ENCODE measurements around the gene ELAVL1.

The ELAVL1 gene

GRCh38 chr19:8021374-8021773 is 15.9 kb upstream of the ELAVL1 start:
- DNase-seq (ENCODE audit: low read depth, low spot score), result no peak

GRCh38 chr19:8020681-8021080 is 15.2 kb upstream of the ELAVL1 start:
- DNase-seq (ENCODE audit: low read depth, low spot score), result no peak

GRCh38 chr19:8017808-8018207 is 12.4 kb upstream of the ELAVL1 start:
- DNase-seq (ENCODE audit: low read depth, low spot score), result no peak

DNA sequence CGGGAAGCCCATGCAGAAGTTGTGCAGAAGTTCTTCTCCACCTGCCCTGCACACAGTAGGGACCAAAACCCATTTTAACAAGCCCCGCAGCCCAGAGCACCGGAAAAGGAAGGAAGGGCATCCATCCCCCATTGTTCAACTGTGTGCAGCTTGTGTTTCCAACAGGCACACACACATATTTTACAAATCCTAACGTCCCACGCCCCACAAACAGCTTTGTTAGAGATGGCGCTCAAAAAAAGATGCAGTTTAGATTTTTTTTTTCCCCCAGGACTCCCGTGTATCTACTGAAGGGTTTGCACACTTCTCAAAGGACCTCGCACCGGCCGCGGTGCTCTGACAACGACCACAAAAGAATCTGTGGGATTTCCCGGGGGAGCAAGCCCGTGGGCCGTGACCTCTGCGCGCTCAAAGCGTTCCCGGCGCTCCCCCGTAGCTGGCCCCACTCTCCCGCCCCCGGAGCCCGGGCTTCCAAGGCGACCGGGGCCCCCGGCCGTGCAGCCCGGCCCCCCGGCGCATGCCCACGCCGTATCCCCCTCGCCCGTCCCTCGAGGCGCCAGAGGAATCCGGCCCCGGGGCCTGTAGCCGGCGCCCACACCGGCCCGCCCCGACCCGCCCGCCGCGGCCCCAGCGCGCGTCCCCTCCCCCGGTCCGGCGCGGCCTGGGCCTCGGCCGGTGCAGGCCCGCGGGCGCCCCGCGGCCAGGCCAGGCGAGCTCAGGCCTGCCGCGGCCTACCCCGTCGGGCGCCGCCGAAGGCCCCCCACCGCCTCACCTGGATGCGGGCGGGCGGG is 523 bp downstream of the ELAVL1 start:
- DNase-seq (ENCODE audit: low read depth, low spot score), result no peak

DNA sequence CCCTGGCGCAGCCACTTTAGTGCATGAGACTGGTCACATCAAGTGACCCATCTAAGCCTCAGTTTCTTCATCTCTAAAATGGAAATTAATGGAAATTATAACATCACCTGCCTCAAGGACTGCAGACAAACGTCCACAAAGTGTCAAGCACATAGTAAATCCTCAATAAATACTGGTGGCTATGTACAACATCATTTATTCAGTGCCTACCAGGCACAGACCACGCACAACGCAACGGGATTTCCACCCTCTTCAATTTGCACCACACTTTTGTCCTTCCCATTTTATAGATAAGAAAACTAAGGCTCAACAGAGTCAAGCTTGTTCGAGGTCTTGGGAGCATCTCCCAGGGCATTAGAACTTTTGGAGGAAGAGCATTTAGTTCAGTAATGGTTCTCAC is 1.4 kb downstream of the ELAVL1 start:
- no peak for DNase-seq (ENCODE audit: low read depth, low spot score)

GRCh38 chr19:8001995-8002849 is 3.2 kb downstream of the ELAVL1 start:
- DNase-seq (ENCODE audit: low read depth, low spot score), result peak; percentile 17

- DNase-seq (ENCODE audit: low read depth, low spot score), result no peak
Observed at GRCh38 chr19:8001651-8001994, 3.8 kb downstream of the ELAVL1 start.

DNA sequence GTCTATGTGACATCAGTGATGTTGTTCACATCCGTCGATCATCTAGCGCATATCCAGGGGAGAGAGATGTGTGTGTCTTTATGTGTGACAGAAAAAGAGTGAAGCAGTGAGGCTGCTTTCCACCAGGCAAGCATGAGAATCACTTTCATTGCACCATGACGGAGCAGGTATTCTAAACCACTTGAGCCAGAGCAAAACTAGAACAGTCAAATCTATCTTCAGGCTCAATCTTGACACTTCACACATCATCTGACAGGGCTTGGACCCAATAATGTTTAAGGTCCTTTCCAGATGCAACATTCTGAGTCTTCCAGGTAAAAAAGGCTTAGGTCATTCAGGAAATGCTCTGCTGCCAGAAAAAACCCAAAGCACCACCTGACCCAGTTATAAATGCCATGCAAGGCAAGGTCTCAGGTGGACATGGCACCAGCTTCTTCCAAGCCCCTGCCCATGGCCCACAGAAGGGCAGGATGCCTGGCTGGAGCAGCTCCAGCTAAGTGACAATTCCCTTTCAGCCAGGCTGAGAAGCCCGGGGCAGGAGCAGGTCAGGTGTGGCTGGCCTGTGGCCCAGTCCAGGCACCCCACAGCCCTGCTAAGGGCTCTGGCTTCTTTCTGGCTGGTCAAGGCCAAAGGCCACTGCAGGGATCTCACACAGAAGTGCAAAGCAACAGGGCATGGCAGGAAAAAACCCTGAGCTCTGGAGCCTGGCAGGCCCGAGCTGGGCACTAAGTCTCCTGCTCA is 5.0 kb downstream of the ELAVL1 start:
- DNase-seq (ENCODE audit: low read depth, low spot score), result no peak

DNA sequence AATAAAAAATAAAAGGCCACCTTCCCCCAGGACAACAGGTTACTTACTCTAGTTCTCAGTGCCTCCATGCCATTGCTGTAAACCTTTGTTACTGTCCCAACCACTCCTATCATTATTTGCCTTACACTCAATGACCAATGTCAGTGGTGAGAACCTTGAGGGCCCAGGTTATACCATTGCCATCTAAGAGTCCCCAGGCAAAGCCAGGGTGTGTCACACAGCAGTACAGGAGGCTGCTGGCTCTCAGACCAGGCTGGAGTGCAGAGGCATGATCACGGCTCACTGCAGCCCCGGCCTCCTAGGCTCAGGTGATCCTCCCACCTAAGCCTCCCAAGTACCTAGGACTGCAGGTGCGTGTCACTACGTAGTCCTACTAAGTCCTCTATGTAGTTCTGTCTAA is 6.1 kb downstream of the ELAVL1 start:
- no peak for DNase-seq (ENCODE audit: low read depth, low spot score)

- DNase-seq (ENCODE audit: low read depth, low spot score), result no peak
Observed at GRCh38 chr19:7997809-7998480, 7.5 kb downstream of the ELAVL1 start.

DNA sequence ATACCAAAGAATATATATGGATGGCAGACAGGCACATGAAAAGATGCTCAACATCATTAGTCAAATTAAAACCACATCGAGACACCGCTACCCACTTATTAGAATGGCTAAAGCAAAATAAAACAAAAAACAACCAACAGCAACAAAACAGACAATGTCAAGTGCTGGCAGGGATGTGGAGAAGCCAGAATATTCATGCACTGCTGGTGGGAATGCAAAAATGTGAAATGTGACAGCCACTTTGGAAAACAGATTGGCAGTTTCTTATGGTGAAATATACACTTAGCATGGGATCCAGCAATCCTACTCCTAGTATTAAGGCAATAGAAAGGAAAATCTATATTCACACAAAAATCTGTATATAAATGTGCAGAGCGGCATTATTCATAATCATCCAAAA is 8.6 kb downstream of the ELAVL1 start:
- DNase-seq (ENCODE audit: low read depth, low spot score), result no peak

GRCh38 chr19:7995810-7996158 is 9.7 kb downstream of the ELAVL1 start:
- DNase-seq (ENCODE audit: low read depth, low spot score), result no peak

DNA sequence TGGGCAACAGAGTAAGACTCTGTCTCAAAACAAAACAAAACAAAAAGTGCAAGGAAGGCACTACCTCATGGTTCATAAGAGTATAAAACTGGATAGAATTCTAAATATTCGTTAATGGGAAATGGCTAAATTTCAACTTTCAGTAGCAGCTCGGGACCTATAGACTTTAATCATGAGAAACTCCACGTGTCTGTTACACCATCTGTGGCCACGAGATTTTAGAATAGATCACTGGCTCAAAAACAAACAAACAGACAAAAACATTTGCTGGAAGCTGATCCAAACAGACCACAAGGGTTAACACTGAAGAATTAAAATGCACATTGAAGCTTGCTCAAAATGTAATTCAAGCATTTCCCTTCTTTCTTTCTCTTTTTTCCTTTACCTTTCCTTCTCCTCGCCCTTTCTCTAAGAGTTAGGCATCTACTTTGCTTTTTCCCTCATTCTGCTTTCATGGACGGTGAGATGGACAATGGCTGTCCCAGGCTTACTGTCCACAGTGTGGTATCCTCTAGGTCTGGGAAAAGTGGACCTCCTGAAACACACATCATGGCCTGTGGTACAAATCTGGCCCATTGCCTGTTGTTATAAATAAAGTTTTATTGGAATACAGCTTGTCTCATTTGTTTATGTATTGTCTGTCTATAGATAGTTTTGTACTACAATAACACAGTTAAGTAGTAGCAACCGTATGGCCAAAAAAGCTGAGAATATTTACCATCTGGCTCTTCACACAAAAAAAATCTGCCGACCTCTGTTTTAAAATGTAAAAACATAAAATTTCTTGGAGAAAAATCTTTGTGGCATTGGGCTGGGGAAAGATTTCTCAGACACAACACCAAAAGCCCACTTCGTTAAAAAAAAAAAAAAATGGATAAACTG is 10.3 kb downstream of the ELAVL1 start:
- no peak for DNase-seq (ENCODE audit: low read depth, low spot score)

DNA sequence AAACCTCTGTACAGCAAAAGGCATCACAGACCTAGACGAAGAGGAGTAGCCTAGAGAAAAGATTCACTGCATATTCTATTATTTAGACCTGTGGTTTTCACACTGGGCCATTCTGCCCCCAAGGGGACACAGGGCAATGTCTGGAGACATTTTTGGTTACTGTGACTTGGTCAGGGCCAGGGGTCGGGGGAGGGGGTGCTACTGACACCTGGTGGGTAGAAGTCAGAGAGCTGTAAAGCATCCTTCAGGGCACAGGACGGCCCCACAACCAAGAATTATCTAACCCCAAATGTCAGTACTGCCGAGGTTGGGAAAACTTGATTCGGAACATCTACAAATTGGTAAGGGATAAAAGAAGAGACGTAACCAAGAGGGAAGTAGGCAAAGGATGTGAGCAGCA is 11.3 kb downstream of the ELAVL1 start:
- no peak for DNase-seq (ENCODE audit: low read depth, low spot score)

DNA sequence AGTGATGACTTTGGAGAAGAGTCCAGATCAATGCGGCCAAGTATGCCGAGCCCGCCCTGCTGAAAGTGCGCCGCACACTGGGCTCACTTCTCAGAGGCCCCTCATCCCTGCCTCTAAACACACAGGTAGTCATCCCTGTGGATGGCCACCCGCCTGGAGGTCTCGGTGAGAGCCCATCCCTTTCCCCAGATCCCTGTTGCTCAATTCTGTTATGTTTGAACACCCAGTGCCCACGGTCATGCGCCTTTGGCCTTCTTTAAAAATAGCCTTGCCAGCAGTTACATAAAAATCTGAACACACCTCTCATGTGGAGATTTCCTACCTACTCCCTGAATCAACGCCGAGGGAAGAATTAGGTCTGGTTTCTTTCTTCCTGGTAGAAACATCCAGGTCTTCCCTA is 11.9 kb downstream of the ELAVL1 start:
- no peak for DNase-seq (ENCODE audit: low read depth, low spot score)

- DNase-seq (ENCODE audit: low read depth, low spot score), result no peak
Observed at GRCh38 chr19:7992575-7992974, 12.9 kb downstream of the ELAVL1 start.

- DNase-seq (ENCODE audit: low read depth, low spot score), result no peak
Observed at GRCh38 chr19:7989071-7989575, 16.3 kb downstream of the ELAVL1 start.

DNA sequence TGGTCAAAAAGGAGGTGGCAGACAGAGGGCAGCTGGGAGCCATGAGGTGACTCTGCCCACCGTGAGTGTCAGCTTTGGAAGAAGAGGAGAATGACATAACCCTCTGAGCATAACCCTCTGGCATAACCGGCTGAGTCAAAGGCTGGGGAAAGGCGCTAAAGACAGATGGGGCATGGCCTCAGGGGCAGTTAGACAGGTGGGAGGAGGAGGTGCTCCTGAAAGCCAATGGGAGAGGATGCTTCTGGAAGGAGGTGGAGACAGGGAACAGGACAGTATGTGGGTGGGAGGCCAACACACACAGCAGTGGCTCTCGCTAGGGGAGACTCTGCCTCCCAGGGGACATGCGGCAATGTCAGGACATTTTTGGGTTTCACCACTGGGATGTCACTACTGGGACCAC is 17.1 kb downstream of the ELAVL1 start:
- no peak for DNase-seq (ENCODE audit: low read depth, low spot score)

DNA sequence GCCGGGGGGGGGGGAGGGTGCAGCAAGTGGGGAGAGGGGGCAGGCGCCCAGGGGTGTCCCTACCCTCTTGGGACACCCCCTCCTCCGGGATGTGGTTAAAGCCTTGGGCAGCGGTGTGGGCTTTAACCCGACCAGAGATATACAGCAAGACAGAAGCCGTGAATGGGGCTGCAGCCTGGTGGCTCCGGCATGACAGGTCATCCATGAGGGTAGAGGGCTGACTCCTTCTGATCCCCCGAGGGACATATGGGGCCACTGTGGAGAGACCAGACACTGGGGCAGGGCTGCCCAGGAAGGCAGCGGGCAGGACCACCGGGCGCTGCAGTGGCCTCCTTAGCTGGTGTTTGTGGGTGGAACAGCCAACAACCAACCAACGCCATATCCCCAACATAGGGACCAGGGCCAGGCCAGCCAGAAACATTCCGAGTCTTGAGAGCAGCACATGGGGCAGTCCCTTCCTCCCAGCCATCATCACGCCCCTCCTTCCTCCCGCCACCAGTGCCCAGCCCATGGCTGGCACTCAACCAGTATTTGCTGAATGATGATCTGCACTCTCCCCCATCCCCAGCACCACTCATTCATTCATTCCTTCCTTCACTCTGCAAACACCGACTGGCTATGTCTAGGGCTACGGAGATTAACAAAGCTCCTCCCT is 18.2 kb downstream of the ELAVL1 start:
- DNase-seq (ENCODE audit: low read depth, low spot score), result no peak

Data from activated naive CD8-positive, alpha-beta T cell treated with anti-CD3 and anti-CD28 coated beads, Interleukin-2, amount 50 U/mL, for 16 hours (primary cell).